Left lung (tissue), 10 donors: ENCODE measurements around the gene TMEM243. TPM values are rescaled to one million over a fixed set of nuclear protein-coding genes. Genes with fewer than 3 reads are reported as not detected.
A peak's percentile ranks its signal among the peaks of the same experiment; 100 is the strongest.

Source experiments
- ATAC-seq: fragments of 200-7000 bp; cut with Tn5 transposase; one replicate; pipeline ENCODE4 v1.9.1; 2020; ENCODE audit warnings: moderate library complexity
- DNase-seq, 4 donors: peaks; one replicate each; pipeline ENCODE4 v3.0.0-alpha.2; 2013 to 2020
- H3K27ac ChIP-seq, 2 donors: fragments of 200-600 bp; sonication (generic) in 1 of 2; one replicate each; pipeline versions ENCODE4 v1.5.0 to v1.8.0; 2020 to 2021
- H3K27me3 ChIP-seq, 2 donors: fragments of 200-600 bp; sonication (generic) in 1 of 2; one replicate each; pipeline versions ENCODE4 v1.5.0 to v1.8.0; 2020 to 2021
- H3K36me3 ChIP-seq, 2 donors: fragments of 200-600 bp; sonication (generic) in 1 of 2; one replicate each; pipeline versions ENCODE4 v1.5.0 to v1.8.0; 2020 to 2021
- H3K4me1 ChIP-seq, 2 donors: fragments of 200-600 bp; one replicate each; pipeline ENCODE4 v1.8.0; 2021
- H3K4me3 ChIP-seq, 2 donors: fragments of 200-600 bp; sonication (generic) in 1 of 2; one replicate each; pipeline versions ENCODE4 v1.5.0 to v1.8.0; 2020 to 2021; ENCODE audit warnings: mild to moderate bottlenecking in 1 of 2
- H3K9me3 ChIP-seq, 2 donors: fragments of 200-600 bp; sonication (generic) in 1 of 2; one replicate each; pipeline versions ENCODE4 v1.5.0 to v1.8.0; 2020 to 2021
- intact Hi-C, 2 donors: fragments of 100-400 bp; cut with DNase I; formaldehyde crosslinking; loops; one replicate each; pipeline versions ENCODE4 v1.11.2 to v1.14.2; 2022
- polyA plus RNA-seq, 6 donors: library from polyadenylated mRNA; unstranded; fragments of 120-200 nt; gene quantifications; one replicate each; pipeline ENCODE4 v1.2.1, GENCODE V29; 2013; ENCODE audit not compliant: insufficient read length in 6 of 6
- total RNA-seq, 2 donors: library from RNA; stranded (reverse); fragmentation: NEBNext Ultra II Directional; extraction: Animal tissue kit (Norgen Biotek cat#: 25700); gene quantifications; one replicate each; pipeline ENCODE4 v1.2.1, GENCODE V29; 2021
- TF ChIP-seq, protein P1 (sequence below), 2 donors: fragments of 200-600 bp; sonication (generic) in 1 of 2; IDR thresholded peaks; one replicate each; pipeline versions ENCODE4 v1.5.0 to v1.8.0; 2021; ENCODE audit warnings: antibody characterized with exemption in 2 of 2
- donor health status: DM: no; HTN: yes; CAD: no.
- donor health status: DM: no; HTN: no; CAD: no.

Gene TMEM243
- total and polyA plus RNA-seq, 8 donors = 46.5 to 99.1 (median 76.1) TPM

DNA sequence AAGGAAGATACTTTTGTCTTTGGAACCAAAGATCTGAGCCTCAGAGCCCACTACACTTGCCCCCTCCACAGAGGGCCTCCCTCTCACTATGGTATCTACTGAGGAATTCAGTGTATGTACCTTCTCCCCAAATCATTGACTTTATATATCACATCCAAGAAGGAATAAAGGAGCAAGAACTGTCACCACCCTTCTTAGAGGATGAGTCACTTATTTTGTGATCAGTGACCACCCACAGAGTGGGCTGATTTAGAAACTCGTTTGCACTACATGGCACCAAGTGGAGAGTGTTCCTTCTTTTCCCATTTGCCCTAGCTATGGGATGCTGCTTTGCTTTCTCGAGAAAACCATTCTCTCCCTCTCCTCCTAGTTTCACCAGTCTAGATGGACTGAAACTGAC lies 5.7 kb downstream of the TMEM243 start:
- Histone ChIP-seq H3K4me3 (no peak overlapping the region), H3K27ac (peak overlapping the region in 1 of 2 donors; percentile 15), H3K27me3 (no peaks in the 10 kb centered on the region), H3K4me1 (peaks cover 46 to 70% of the 10 kb centered on the region in 2 donors), H3K9me3 (no peaks in the 10 kb centered on the region), H3K36me3 (no peaks in the 10 kb centered on the region)
- intact Hi-C loops = no loop called here
- TF ChIP-seq, protein P1, sequence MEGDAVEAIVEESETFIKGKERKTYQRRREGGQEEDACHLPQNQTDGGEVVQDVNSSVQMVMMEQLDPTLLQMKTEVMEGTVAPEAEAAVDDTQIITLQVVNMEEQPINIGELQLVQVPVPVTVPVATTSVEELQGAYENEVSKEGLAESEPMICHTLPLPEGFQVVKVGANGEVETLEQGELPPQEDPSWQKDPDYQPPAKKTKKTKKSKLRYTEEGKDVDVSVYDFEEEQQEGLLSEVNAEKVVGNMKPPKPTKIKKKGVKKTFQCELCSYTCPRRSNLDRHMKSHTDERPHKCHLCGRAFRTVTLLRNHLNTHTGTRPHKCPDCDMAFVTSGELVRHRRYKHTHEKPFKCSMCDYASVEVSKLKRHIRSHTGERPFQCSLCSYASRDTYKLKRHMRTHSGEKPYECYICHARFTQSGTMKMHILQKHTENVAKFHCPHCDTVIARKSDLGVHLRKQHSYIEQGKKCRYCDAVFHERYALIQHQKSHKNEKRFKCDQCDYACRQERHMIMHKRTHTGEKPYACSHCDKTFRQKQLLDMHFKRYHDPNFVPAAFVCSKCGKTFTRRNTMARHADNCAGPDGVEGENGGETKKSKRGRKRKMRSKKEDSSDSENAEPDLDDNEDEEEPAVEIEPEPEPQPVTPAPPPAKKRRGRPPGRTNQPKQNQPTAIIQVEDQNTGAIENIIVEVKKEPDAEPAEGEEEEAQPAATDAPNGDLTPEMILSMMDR (IDR thresholded peaks at IDR 0.05) = no peak
- ATAC-seq (no peak), DNase-seq (no peak)

DNA sequence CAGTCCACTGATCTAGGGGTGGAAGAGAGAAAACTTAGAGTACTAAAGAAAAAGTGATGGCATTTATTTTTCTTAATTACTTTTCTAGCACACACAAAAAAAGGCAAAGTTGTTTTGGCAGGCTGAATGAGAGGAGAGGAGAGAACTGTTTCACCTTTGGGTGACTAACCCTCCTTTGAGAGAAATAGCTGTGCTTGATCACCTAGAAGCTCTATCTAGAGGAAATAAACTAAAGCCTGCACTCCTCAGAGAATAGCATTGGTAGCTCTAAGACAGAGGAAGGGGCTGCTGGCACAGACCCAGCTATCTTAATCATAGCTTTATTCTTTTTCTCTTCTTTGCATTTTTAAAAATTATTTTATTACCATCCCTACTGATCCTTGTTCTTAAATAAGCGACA lies 6.3 kb downstream of the TMEM243 start:
- no peak overlapping the region for H3K4me3 ChIP-seq
- peak overlapping the region in 1 of 2 donors; percentile 53 for H3K27ac ChIP-seq
- intact Hi-C loops = no loop called here
- no peaks in the 10 kb centered on the region for H3K27me3 ChIP-seq
- peaks cover 45 to 64% of the 10 kb centered on the region in 2 donors for H3K4me1 ChIP-seq
- TF ChIP-seq, protein P1 (IDR thresholded peaks at IDR 0.05) = no peak
- H3K9me3 ChIP-seq = no peaks in the 10 kb centered on the region
- no peaks in the 10 kb centered on the region for H3K36me3 ChIP-seq
- DNase-seq = no peak
- ATAC-seq = no peak

DNA sequence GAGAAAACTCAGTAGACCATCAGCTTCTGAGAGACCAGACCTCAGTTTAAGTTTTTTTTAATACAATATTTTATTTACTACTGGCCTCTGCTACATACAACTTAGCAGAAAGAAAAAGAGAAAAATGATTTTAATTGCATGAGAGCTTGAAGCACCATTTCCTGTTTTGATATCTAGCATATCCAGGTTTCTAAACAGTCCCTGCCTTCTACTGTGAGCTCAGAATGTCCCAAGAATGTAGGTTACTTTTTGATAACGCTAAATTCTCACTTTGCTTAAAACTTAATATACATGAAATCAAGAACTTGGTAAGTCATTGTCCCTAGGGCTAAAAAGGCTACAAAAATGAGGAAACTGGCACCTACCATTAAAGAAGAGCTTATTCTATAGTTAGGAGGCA lies 7.0 kb downstream of the TMEM243 start:
- TF ChIP-seq, protein P1 (IDR thresholded peaks at IDR 0.05) = no peak
- H3K4me3 ChIP-seq = no peak overlapping the region
- ATAC-seq = no peak
- intact Hi-C loops = no loop called here
- H3K36me3 ChIP-seq = no peaks in the 10 kb centered on the region
- no peaks in the 10 kb centered on the region for H3K9me3 ChIP-seq
- H3K27me3 ChIP-seq = no peaks in the 10 kb centered on the region
- H3K4me1 ChIP-seq = peaks cover 38 to 57% of the 10 kb centered on the region in 2 donors
- H3K27ac ChIP-seq = peak overlapping the region in 1 of 2 donors; percentile 53
- no peak for DNase-seq

DNA sequence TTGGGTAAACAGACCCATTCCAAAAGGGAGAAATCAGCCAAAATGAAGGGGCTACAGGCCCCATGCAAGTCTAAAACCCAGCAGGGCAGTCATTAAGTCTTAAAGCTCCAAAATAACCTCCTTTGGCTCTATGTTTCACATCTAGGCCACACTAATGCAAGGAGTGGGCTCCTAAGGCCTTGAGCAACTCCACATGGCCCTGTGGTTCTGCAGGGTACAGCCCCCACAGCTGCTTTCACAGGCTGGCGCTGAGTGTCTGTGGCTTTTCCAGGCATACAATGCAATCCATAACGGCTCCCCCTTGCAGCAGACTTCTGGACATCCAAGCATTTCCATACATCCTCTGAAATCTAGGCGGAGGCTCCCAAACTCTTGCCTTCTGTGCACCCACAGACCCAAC lies 9.0 kb downstream of the TMEM243 start:
- no peak overlapping the region for H3K4me3 ChIP-seq
- peaks cover 0 to 12% of the 10 kb centered on the region in 2 donors for H3K36me3 ChIP-seq
- ATAC-seq = no peak
- intact Hi-C loops = no loop called here
- TF ChIP-seq, protein P1 (IDR thresholded peaks at IDR 0.05) = no peak
- no peak for DNase-seq
- H3K9me3 ChIP-seq = peaks cover 0 to 12% of the 10 kb centered on the region in 2 donors
- H3K27me3 ChIP-seq = no peaks in the 10 kb centered on the region
- H3K27ac ChIP-seq = no peak overlapping the region
- H3K4me1 ChIP-seq = peaks cover 26 to 37% of the 10 kb centered on the region in 2 donors

DNA sequence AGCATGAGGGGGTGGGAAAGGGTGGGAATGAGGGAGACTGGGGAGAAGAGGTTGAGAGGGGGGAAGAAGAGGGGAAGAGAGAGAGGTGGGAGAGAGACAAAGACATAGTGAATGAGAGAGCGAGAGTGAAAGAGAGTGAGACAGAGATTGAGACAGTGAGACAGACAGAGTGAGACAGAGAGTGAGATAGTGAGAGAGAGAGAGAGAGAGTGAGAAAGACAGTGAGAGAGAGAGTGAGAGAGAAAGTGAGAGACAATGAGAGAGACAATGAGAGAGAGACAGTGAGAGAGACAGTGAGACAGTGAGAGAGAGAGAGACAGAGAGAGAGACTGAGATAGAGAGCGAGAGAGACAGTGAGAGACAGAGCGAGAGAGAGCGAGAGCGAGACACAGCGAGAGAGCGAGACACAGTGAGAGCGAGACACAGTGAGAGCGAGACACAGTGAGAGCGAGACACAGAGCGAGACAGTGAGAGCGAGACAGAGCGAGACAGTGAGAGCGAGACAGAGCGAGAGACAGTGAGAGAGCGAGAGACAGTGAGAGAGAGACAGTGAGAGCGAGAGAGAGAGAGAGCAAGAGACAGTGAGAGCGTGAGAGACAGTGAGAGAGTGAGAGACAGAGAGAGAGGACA lies 10.1 kb downstream of the TMEM243 start:
- H3K9me3 ChIP-seq = peaks cover 0 to 23% of the 10 kb centered on the region in 2 donors
- intact Hi-C loops = no loop called here
- H3K4me1 ChIP-seq = peaks cover 24 to 32% of the 10 kb centered on the region in 2 donors
- H3K27ac ChIP-seq = no peak overlapping the region
- peaks cover 0 to 22% of the 10 kb centered on the region in 2 donors for H3K36me3 ChIP-seq
- no peaks in the 10 kb centered on the region for H3K27me3 ChIP-seq
- ATAC-seq (no peak), DNase-seq (no peak)
- TF ChIP-seq, protein P1 (IDR thresholded peaks at IDR 0.05) = no peak
- H3K4me3 ChIP-seq = no peak overlapping the region
